SU-DHL-6 (cell line): ENCODE data around the gene ASB3.
"Not testable (repeated sequence)": the region's sequence is repeated elsewhere in the genome, so short reads cannot be mapped to it uniquely, and the experiment has no call there.

Experiments
- H2AFZ ChIP-seq: fragments of 200-600 bp; sonication (generic); 2 replicates; pipeline ENCODE4 v1.6.1; 2014; ENCODE audit warnings: low read depth, mild to moderate bottlenecking, moderate library complexity, mixed read lengths, antibody characterized with exemption, low read length; ENCODE audit not compliant: severe bottlenecking
- H3F3A ChIP-seq: fragments of 200-600 bp; shearing (Covaris generic); 2 replicates; pipeline ENCODE4 v1.6.0; 2016; ENCODE audit warnings: antibody characterized with exemption, mild to moderate bottlenecking; ENCODE audit not compliant: insufficient read depth
- H3K27ac ChIP-seq: fragments of 200-600 bp; sonication (generic); 2 replicates; pipeline ENCODE4 v1.5.1; 2016; ENCODE audit warnings: low read depth, mild to moderate bottlenecking, low read length, moderate library complexity, mixed read lengths
- H3K27me3 ChIP-seq: fragments of 200-600 bp; sonication (generic), shearing (Covaris generic); 2 replicates; pipeline ENCODE4 v1.6.0; 2014; ENCODE audit warnings: mild to moderate bottlenecking, low read length
- H3K36me3 ChIP-seq: fragments of 200-600 bp; sonication (generic); 2 replicates; pipeline ENCODE4 v1.6.1; 2014; ENCODE audit warnings: mild to moderate bottlenecking, low read length, mixed read lengths
- H3K4me2 ChIP-seq: fragments of 300-600, 200-600 bp; shearing (Covaris generic), sonication (generic); 2 replicates; pipeline ENCODE4 v1.6.0; 2014; ENCODE audit warnings: low read length, low read depth, mild to moderate bottlenecking; ENCODE audit not compliant: poor library complexity, severe bottlenecking
- H3K4me3 ChIP-seq: fragments of 200-600 bp; sonication (generic); 2 replicates; pipeline ENCODE4 v1.5.1; 2014; ENCODE audit warnings: antibody characterized with exemption, low read length, mild to moderate bottlenecking, mixed read lengths; ENCODE audit not compliant: insufficient read depth, poor library complexity, severe bottlenecking
- H3K79me2 ChIP-seq: fragments of 200-600 bp; sonication (generic); 2 replicates; pipeline ENCODE4 v1.6.1; 2014; ENCODE audit warnings: mild to moderate bottlenecking, low read length, moderate library complexity; ENCODE audit not compliant: insufficient read depth
- H3K9ac ChIP-seq: fragments of 200-600 bp; sonication (generic); 2 replicates; pipeline ENCODE4 v1.7.0; 2014; ENCODE audit warnings: mild to moderate bottlenecking, low read length
- H3K9me2 ChIP-seq: fragments of 200-600 bp; sonication (generic); replicated peaks from 2 replicates; pipeline ENCODE4 v1.6.1; 2014; ENCODE audit warnings: low read length; ENCODE audit not compliant: insufficient read depth
- H3K9me3 ChIP-seq: fragments of 200-600 bp; sonication (generic); 2 replicates; pipeline ENCODE4 v1.6.1; 2014; ENCODE audit warnings: low read length, mixed read lengths; ENCODE audit not compliant: insufficient read depth
- H4K20me1 ChIP-seq: fragments of 200-600 bp; sonication (generic); 2 replicates; pipeline ENCODE4 v1.6.1; 2014; ENCODE audit warnings: low read depth, mild to moderate bottlenecking, antibody characterized with exemption, low read length, moderate library complexity, mixed read lengths
- CTCF ChIP-seq: fragments of 200-600 bp; sonication (generic); IDR thresholded peaks from one replicate; pipeline ENCODE4 v1.5.1; 2017; ENCODE audit warnings: antibody characterized with exemption, mild to moderate bottlenecking, low read length, moderate library complexity; ENCODE audit not compliant: insufficient read depth, poor library complexity, severe bottlenecking
- EZH2phosphoT487 ChIP-seq: fragments of 200-600 bp; sonication (generic), shearing (Covaris generic); conservative IDR thresholded peaks from 2 replicates; pipeline ENCODE4 v1.6.1; 2018; ENCODE audit warnings: mild to moderate bottlenecking, antibody characterized with exemption, low read length, moderate library complexity, mixed read lengths

Gene ASB3

GRCh38 chr2:53724536-53724935 lies 62.2 kb downstream of the ASB3 start:
- H3K27me3 ChIP-seq: no peaks in the 10 kb centered on the region
- TF ChIP-seq EZH2phosphoT487: no peak
- TF ChIP-seq CTCF: no peak
- H3K9ac ChIP-seq: no peak overlapping the region
- H2AFZ ChIP-seq: no peak overlapping the region
- H3K36me3 ChIP-seq: no peaks in the 10 kb centered on the region
- H4K20me1 ChIP-seq: no peaks in the 10 kb centered on the region
- no peak overlapping the region for H3K4me3 ChIP-seq
- no peaks in the 10 kb centered on the region for H3F3A ChIP-seq
- H3K79me2 ChIP-seq: no peaks in the 10 kb centered on the region
- H3K27ac ChIP-seq: no peak overlapping the region
- no peaks in the 10 kb centered on the region for H3K9me3 ChIP-seq
- no peak overlapping the region for H3K4me2 ChIP-seq
- no peaks in the 10 kb centered on the region for H3K9me2 ChIP-seq

GRCh38 chr2:53720944-53721343 lies 65.8 kb downstream of the ASB3 start:
- H4K20me1 ChIP-seq, H3K27me3 ChIP-seq, H3K79me2 ChIP-seq, H3K9ac ChIP-seq, H3K9me2 ChIP-seq, H3F3A ChIP-seq, H3K9me3 ChIP-seq, H3K36me3 ChIP-seq, H2AFZ ChIP-seq, H3K4me3 ChIP-seq, H3K4me2 ChIP-seq, H3K27ac ChIP-seq: not testable (repeated sequence)

GRCh38 chr2:53715568-53715967 lies 71.2 kb downstream of the ASB3 start:
- TF ChIP-seq EZH2phosphoT487 (no peak), CTCF (no peak)
- Histone ChIP-seq H3K36me3 (peaks cover 15% of the 10 kb centered on the region; the same call in 1 of the 2 replicates), H3K27me3 (no peaks in the 10 kb centered on the region), H3K27ac (no peak overlapping the region), H3K4me2 (no peak overlapping the region), H3K4me3 (no peak overlapping the region), H3K9me2 (no peaks in the 10 kb centered on the region), H3K79me2 (no peaks in the 10 kb centered on the region), H3K9me3 (peaks cover under 1% of the 10 kb centered on the region; the same call in 1 of the 2 replicates), H2AFZ (no peak overlapping the region), H4K20me1 (no peaks in the 10 kb centered on the region), H3K9ac (no peak overlapping the region), H3F3A (0 out of 2 replicates have a peak, but pooled peaks cover 4% of the 10 kb centered on the region)

GRCh38 chr2:53711271-53711780 lies 75.4 kb downstream of the ASB3 start:
- no peak overlapping the region for H3K4me2 ChIP-seq
- no peaks in the 10 kb centered on the region for H4K20me1 ChIP-seq
- peaks cover 32% of the 10 kb centered on the region for H3K36me3 ChIP-seq
- no peak overlapping the region for H3K9ac ChIP-seq
- TF ChIP-seq CTCF: no peak
- TF ChIP-seq EZH2phosphoT487: no peak
- H3K79me2 ChIP-seq: no peaks in the 10 kb centered on the region
- no peak overlapping the region for H3K27ac ChIP-seq
- H3K27me3 ChIP-seq: no peaks in the 10 kb centered on the region
- no peak overlapping the region for H3K4me3 ChIP-seq
- H3K9me2 ChIP-seq: no peaks in the 10 kb centered on the region
- H3K9me3 ChIP-seq: peaks cover 19% of the 10 kb centered on the region; the same call in 1 of the 2 replicates
- no peaks in the 10 kb centered on the region for H3F3A ChIP-seq
- no peak overlapping the region for H2AFZ ChIP-seq
